ELF-1 (cell line): ENCODE measurements around the gene DENND5A.
"Not testable (repeated sequence)": the region's sequence is repeated elsewhere in the genome, so short reads cannot be mapped to it uniquely, and the experiment has no call there.

Experiments used
- DNase-seq: peaks from one replicate; pipeline ENCODE4 v3.0.0-alpha.2; 2016; ENCODE audit warnings: low read depth, low spot score

The DENND5A gene

GRCh38 chr11:9211322-9211721, 53.8 kb downstream of the DENND5A start:
- no peak for DNase-seq

- no peak for DNase-seq
Observed at GRCh38 chr11:9210922-9211320, 54.2 kb downstream of the DENND5A start.

GRCh38 chr11:9210224-9210921, 54.8 kb downstream of the DENND5A start:
- peak; percentile 19 for DNase-seq

GRCh38 chr11:9209604-9210003, 55.5 kb downstream of the DENND5A start:
- DNase-seq = not testable (repeated sequence)

- no peak for DNase-seq
Observed at GRCh38 chr11:9208726-9209501, 56.2 kb downstream of the DENND5A start.

DNA sequence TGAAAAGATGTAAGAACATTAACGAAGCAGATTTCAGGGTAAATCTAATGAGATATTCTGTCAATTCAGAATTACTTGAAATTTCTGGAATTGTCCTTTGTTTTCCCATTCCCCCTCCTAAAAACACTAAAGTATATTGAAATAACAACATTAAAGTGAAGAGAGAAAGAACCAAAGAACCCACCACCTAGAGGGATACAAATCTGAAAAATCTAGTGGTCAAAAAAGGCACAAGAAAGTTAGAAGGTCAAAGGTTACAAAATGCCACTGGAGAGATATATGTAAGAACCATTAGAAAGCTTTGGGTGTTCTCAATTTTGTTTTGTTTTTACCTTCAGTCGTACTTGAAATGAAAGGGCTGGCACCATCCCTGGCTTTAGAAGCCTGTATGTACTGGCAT, 57.9 kb downstream of the DENND5A start:
- DNase-seq = no peak

GRCh38 chr11:9206496-9206895, 58.7 kb downstream of the DENND5A start:
- no peak for DNase-seq

DNA sequence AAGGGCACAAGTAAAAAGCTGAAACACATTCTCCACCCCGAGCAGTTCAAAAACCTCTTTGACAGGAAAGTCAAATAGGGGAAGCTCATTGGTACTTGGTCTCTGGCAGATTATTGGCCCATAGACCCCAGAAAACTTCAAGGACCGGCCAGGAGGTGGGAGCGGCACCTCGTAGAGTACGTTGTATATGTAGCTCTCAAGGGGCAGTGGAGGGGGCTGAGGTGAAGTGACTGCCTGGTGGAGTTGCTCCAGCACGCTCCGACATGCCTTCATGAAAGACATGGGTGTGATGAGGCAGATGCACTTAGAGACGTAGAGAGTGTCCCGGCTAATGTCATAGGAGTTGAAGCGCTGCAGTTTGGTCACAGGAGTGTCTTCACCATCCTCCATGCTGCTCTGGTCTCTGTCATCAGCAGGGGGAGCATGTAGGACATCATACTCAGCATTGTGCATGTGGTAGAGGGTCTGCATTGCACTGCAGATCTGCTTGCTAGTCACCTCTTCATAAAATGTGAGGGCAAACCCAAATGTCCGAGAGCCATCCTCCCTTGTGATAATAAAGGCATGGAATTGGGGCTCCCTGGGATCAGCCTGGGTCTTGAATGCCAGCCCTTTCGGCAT, 61.3 kb downstream of the DENND5A start:
- DNase-seq = peak; percentile 24

GRCh38 chr11:9201372-9202162, 63.6 kb downstream of the DENND5A start:
- DNase-seq = no peak

DNA sequence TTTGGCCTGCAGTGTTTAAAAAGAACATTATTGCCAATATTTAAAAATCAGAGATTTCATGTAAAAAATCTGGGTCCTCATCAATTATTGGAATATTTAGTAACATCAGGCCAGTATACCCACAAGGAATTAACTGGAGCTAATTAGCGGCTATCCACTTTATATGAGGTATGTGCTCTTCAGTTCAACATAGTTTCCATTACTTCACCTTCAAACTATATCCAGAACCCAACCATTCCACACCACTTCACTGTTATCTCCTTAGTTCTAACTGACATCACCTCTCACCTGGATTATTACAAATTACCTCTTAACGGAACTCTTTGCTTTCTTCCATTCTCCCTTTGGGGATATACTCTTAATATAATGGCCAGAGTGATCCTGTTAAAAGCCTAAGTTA, 64.7 kb downstream of the DENND5A start:
- DNase-seq = no peak

DNA sequence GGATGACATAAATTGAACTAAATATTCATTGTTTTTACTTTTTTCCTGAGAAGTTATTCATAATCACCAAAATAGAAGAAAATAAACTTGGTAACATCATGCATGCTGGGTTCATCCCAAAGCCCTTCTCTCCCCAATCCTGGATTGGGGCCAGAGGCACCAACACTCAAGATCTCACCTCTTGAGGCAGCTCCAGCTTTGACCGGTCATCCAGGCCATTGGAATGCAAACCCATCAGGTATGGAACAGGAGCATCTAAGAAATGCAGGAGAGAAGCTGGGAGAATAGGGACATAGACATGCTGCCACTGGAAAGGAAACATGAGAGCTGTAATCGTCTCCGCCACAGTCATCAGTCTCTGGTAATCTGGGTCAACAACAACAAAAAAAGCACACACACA, 71.8 kb downstream of the DENND5A start:
- no peak for DNase-seq

DNA sequence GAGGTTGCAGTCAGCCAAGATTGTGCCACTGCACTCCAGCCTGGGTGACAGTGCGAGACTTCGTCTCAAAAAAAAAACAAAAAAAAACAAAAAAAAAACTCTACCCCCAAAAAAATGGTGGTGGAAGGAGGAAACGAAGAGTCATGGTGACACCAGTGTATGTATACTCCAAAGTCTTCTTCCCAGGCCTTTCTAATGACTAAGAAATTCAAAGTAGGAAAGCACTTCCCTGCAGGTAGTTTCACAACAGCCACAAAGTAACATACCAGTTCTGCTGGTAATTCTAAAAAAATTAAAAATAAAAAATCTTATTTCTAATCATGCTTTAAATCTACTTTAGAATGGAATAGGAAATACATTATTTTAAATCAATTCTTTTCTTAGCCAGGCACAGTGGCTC, 72.6 kb downstream of the DENND5A start:
- DNase-seq = no peak

- DNase-seq = not testable (repeated sequence)
Observed at GRCh38 chr11:9190326-9191016, 74.7 kb downstream of the DENND5A start.

DNA sequence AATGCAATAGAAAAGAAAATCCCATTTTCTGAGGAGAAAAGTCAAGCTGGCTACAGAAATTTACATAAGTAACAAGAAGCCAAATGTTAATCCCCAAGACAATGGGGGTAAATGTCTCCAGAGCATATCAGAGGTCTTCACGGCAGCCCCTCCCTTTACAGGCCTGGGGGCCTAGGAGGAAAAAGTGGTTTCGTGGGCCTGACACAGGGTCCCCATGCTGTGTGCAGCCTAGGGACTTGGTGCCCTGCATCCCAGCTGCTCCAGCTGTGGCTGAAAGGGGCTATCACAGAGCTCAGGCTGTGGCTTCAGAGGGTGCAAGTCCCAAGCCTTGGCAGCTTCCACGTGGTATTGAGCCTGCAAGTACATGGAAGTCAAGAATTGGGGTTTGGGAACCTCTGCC, 76.3 kb downstream of the DENND5A start:
- DNase-seq = not testable (repeated sequence)

- no peak for DNase-seq
Observed at GRCh38 chr11:9187616-9188015, 77.5 kb downstream of the DENND5A start.

GRCh38 chr11:9184516-9184915, 80.6 kb downstream of the DENND5A start:
- no peak for DNase-seq

DNA sequence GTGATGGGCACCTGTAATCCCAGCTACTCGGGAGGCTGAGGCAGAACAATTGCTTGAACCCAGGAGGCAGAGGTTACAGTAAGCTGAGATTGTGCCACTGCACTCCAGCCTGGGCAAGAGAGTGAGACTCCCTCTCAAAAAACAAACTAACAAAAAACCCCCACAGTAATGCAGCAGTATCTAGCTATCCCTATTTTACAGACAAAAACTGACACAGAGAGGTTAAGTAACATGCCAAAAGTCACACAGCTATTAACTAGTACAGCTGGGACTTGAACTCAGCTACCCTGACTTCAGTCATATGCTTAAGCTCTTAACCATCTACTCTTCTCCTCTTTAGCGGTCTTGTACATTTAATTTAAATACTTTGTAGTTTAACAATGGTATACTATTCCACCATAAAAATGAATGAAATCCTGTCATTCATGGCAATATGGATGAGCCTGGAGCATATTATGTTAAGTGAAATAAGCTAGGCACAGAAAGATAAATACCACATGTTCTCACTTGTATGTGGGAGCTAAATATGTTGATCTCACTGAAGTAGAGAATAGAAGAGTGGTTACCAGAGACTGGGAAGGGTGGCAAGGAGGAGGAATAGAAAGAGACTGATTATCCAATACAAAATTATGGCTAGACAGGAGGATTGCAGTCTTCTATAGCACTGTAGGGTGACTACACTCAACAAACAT, 82.8 kb downstream of the DENND5A start:
- DNase-seq = no peak

GRCh38 chr11:9180784-9181183, 84.4 kb downstream of the DENND5A start:
- DNase-seq = peak; percentile 38

GRCh38 chr11:9179141-9179540, 86.0 kb downstream of the DENND5A start:
- peak; percentile 4 for DNase-seq

- DNase-seq = no peak
Observed at GRCh38 chr11:9178716-9179115, 86.4 kb downstream of the DENND5A start.
